Adrenal gland (tissue), 5 donors: ENCODE data around the gene CTTN.

ENCODE experiments used
- CTCF ChIP-seq, 6 experiments: fragments of 450-650 bp in 4 of 6; fragments of 200-600 bp in 2 of 6; sonication (generic) in 1 of 6; IDR thresholded peaks; 1 replicate in 5 of 6; 2 replicates in 1 of 6; pipeline versions ENCODE4 v1.5.1 to v1.8.0; 2016 to 2021; ENCODE audit warnings: antibody characterized with exemption in 6 of 6, mild to moderate bottlenecking in 2 of 6, moderate library complexity in 1 of 6
- POLR2A ChIP-seq, 2 donors: fragments of 450-650 bp; IDR thresholded peaks; one replicate each; pipeline ENCODE4 v1.6.1; 2017; ENCODE audit warnings: antibody characterized with exemption in 2 of 2, mild to moderate bottlenecking in 2 of 2, moderate library complexity in 1 of 2
- donor health status: DM: no; HTN: no; CAD: no.

GRCh38 chr11:70415191-70415590 lies 16.9 kb downstream of the CTTN start:
- TF ChIP-seq CTCF (IDR thresholded peaks at IDR 0.05) (peak in 1 of 6 experiments; percentile 29), POLR2A (IDR thresholded peaks at IDR 0.05) (no peak)
